ENCODE data around the gene PRICKLE4.

The PRICKLE4 gene

DNA sequence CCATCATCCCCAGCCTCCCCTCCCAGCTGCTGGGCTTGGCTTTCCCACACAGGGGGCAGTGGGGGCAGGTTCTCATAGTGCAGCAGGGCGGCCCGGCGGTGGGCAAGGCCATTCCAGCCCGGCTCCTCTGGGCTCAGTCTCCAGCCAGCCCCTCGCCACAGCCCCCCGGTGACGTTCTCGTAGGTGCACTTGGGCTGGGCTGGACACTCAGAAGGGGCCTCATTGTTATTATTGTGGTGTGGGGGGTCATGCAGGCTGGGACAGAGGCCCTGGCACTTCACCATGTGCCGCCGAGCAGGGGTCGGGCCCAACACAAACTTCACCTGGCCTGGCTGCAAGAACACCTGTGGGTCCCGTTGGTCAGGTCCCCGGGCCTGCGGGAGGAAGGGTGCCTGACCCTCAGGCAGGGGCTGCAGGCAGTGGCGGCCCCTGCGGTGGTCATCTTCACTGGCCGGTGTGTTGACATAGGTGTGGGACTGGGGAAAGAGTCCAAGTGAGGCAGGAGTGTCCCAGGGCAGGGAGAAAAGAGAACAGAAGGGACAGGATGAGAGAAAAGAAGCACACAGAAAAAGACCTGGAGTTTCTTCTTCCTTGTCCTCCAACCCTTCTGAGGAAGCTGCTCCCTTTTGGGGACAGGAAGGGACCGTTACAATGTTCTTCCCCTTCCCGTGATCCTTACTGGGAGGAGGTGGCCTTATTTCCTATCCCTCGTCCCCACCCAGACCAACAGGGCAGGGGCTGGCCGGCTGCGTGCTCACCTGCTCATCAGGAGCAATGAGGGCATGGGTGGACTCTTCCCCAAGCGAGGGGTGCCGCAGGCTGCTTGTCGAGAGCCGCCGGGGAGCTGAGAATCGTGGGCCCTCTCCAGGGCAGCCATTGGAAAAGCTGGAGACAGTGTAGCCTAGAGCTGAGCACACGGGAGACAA lies 9.3 kb upstream of the PRICKLE4 start:
- DNase-seq (ENCODE audit: low read depth): no peak

DNA sequence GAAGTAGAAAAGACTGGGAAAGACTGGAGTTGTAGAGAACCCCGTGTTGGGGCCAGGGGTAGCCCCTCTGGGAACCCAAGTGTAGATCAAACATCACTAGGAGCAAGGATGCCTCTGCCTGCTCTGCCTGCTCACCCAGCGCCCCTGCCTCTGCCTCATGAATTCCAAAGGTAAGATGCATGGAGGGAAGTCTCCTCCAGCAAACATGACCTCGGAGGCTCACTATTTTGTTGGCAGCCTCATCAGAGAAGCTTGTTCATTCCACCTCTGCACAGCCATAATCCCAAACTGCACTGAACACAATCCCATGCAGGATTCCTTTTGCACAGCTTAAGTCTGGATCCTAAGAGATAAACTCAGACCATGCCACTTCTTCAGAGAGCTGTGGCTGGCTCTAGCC lies 5.7 kb upstream of the PRICKLE4 start:
- no peak for DNase-seq (ENCODE audit: low read depth)

DNA sequence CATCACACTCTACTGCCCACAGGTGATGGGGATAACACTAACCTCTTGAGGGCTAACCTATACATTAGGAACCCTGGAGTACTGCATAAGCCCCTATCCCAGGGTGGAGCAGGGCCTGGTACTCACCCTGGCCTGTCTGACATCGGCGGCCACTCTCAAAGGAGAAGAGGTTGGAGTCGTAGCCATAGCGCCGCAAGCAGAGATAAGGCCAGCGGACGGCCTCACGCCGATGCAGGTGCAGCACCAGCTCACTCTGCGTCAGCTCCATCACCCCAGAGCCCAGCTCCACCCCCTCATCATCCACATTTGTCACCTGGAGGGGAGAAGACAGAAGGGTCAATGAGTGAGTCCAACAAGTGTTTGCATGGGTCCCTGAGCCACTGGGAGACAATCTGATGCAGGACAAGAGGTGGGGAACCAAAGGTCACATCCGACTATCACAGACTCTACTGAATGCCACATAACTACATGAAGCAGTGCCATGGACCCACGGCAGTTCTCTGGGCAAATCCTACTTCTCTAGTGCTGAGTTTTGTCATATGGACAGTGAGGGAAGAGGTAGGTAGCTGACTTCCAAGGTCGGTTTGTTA lies 5.2 kb upstream of the PRICKLE4 start:
- no peak for DNase-seq (ENCODE audit: low read depth)

DNA sequence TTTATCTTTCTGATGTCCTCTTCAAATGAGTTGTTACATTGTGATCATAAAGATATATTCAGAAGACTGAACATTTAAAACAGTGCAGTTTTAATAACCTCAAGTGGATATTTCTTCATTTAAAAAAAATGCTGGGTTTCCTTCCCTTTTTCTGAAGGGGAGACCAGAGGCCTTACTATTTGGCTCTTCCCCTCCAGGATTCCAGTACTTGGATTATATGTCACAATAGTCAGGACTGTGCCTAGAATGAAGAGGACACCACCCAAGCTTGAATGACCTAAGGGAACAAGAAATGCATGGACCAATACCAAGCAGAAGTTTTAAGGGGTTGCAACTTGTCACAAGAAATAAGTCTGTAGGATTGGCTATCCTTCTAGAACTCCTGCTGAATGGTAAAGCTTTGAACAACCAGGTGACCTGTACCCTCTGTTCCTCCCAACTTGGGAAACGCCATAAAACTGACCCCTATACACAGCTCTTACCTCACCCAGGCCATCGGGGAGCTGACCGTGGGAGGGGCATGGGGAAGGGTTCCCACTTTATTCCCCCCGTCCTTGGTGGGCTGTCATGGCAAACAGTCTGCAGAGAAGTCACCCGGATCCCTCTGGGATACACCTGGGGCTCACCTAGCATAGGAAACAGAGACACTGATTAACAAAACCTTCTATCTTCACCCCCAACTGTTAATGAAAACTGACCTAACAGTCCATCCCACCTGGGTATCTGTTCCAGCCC lies 2.9 kb upstream of the PRICKLE4 start:
- DNase-seq (ENCODE audit: low read depth): no peak

DNA sequence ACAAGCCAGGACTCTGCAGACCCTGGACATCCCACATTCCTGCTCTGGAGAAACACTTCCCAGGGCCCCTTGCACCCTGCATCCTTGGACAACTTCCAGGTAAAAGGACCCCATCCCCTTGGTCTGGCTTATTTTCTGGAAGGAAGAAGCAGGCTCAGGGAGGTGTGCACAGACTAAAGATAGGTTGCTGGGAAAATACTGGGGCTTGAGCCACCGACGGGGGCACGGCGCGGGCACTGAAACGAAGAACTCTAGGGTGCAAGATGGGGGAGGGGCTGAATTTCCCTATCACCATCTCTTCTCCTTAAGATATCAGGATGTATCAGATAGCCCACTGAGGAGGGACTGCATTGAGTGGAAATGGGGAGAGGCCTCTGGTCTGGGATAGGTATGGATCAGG lies 1.7 kb upstream of the PRICKLE4 start:
- no peak for DNase-seq (ENCODE audit: low read depth)

DNA sequence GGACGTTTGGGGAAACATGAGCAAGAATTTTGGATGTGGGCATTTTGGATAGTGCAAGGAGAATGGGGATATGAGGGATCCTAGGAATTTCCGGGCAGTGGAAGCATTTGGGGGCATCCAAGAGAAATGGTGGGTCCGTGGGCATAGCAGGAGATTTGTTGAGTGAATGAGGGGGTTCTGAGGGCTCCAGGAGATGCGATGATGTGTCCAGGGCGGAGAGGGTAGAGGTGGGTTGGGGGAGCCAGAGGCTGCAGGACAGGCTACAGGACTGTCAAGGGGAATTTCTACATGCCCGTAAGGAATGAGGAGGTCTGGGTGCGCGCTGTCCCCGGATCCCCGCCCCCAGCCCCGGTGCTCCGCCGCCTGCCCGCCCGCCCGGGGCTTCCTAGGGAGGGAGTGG lies 1.2 kb upstream of the PRICKLE4 start:
- DNase-seq (ENCODE audit: low read depth): no peak

DNA sequence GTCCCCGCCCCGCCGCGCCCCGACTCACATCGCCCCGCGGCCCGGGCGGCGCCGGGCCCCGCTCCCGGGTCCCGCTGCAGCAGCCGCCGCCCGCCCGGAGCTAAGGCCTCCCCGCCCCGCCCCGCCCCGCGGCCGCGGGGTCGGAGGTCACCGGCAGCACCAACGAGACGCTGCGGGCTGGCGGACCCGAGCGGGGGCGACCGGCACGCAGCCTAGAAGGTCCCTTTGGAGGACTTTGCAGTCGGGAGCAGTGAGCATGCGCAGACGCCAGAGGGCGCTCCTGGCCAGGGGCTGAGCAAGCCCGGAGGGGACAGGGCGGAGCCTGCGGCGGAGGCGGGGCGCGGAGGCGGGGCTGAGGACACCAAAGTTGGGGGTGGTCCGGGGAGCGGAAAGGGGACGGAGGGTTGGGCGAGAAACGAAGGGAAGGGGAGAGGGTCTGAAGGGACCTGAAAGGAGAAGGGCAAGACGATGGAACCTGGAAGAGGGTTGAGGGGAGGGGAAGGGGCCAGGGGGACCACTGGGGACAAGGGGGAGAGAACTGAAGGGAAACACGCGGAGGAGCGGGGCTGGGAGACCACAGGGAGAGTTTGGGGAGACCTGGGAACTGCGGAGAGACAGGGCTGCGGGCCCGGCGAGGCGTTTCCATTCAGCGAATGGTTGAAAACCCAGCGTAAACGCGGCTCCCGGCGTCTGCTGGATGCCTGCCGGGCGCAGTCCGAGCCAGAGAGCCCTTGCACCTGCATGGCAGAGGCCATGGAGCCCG lies 613 bp upstream of the PRICKLE4 start, which contains the start of gene FRS3:
TSS of gene FRS3 (minus strand) at position 113 of the 763 bp plus-strand sequence. CDS start 2,913 bp downstream, outside the sequence.
- DNase-seq (ENCODE audit: low read depth): peak; percentile 92

DNA sequence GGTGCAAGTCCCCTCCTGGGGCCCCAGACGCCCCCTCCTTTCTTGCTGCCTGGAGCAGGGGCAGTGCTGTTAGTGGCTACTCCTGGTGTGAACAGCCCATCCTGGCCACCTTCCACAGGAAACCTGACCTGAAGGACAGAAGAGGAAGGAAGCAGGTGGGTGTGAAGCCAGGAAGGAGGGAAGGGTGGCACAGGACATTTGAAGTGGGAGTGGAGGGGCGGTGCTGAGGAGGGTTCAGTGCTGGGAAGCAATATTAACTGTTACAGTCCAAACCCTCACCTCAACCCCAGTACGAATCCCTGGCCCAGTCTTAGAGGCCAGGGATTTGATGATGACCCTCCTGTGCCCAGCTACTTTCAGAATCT lies 766 bp downstream of the PRICKLE4 start:
- no peak for DNase-seq (ENCODE audit: low read depth)

DNA sequence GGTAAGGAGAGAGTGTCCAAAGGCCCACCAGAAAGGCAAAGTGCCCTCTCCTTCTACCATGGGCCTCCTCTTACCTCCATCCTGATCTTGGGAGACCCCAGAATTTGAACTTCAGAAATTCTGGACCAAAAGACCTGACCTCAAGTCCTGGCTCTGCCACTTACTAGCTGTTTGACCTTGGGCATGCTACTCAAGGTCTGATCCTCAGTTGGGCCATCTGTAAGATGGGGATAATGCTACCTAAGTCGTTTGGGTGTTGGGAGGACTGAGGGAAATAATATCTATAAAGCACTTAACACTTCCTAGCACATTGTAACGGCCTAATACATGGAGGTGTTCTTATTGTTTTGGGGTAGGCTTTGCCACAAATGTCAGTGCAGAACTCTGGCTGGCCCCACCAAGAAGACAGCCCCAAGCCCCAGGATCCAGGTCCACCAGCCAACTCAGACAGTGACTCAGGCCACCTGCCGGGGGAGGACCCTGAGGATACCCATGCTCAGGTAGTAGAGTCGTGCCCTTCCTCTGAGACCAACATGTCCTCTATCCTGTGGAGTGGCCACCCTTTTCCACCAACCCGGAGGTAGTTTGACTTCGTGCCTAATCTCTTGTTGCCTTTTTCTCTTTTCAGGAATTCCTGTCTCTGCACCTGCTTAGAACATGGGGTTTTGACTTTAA lies 2.7 kb downstream of the PRICKLE4 start:
- no peak for DNase-seq (ENCODE audit: low read depth)

DNA sequence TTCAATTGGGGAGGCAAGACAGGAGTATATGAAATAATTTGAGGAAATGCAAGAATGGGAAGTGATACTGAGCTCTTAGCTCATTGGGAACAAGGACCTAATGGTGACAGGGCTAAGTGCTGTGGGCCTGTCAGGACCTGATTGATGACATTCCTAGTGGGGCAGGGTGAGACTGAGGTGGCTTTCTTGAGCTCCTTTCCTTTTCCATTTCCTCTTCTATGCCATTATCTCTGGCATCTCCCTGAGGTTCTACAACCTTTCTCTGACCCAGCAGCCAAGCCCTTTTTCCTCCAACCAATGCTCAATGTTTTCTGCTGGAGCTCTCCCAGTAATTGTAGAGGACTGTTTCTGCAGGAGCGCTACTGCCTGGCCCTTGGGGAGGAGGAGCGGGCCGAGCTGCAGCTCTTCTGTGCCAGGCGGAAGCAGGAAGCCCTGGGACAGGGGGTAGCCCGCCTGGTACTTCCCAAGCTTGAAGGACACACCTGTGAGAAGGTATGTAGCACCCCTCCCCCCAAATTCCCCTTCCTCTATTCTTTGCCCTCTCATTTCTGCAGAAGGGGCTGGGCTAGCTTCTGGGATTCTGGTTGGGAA lies 4.1 kb downstream of the PRICKLE4 start:
- no peak for DNase-seq (ENCODE audit: low read depth)

DNA sequence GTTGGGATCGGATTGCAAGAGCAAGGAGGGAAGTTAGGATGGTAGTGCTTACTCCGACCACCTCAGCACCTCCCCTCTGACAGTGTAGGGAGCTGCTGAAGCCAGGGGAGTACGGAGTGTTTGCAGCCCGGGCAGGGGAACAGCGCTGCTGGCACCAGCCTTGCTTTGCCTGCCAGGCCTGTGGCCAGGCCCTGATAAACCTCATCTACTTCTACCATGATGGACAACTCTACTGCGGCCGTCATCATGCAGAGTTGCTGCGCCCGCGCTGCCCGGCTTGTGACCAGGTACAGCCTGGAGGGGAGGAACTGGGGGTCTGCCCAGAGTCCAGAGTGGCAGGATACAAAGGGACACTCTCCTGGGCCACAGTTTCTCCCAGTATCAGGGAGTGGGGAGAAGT lies 4.7 kb downstream of the PRICKLE4 start:
- no peak for DNase-seq (ENCODE audit: low read depth)

DNA sequence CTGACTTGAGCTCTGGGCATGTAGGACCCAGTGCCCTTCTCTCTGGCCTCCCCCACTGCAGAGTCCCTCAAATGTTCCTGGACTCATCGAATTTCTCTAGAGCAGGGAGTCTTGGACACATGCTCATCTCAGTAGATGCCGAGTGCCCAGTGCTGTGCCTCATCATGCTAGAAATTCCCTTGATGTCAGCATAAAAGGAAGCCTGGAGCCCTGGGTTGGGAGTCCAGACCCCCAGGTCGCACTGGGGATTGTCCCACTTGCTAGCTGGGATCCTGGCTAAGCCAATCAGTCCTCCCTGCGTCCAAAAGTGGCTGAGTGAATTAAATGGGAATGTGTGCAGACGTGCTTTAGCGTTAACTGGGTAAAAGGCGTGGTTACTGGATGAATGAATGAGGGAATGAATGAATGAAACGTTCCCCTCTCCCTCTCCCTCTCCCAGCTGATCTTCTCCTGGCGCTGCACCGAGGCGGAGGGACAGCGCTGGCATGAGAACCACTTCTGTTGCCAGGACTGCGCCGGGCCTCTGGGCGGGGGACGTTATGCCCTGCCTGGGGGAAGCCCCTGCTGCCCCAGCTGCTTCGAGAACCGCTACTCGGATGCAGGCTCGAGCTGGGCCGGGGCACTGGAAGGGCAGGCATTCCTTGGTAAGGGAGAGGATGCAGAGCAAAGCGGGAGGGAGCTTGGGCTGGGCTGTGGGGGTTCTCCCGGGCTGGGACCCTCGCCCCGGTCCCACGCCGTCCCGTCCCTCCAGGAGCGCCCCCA lies 5.3 kb downstream of the PRICKLE4 start:
- no peak for DNase-seq (ENCODE audit: low read depth)

DNA sequence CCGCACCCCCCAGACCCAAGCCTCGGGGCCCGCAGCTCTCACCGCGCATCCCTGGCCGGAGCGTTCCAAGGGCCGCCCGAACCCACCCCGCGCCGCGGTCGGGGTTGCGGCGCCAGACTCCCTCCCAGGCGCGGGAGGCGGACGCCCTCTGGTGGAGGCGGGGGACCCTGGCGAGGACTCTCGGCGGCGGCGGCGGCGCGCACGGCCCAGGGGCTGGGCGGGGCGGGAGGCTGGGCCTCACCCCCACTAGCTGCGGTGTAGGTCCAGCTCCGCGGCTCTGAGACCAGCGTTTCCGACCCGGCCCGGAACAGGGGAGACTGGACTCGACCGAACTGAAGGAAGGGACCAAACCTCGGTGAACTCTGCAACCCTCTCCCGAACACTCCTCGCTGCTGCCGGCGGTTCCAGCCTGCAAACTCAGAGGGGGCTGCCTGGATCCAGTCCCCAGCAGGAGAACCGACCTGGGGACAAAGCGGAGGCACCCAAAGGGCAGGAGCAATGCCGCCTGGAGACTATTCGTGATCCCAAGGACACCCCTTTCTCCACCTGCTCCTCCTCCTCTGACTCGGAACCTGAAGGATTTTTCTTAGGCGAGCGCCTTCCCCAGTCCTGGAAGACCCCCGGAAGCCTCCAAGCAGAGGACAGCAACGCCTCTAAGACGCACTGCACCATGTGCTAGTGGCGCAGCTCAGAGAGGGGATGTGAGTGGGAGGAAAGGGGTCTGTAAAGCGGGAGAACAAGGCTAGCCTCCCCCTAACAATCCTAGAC lies 6.1 kb downstream of the PRICKLE4 start:
- DNase-seq (ENCODE audit: low read depth): peak; percentile 38

DNA sequence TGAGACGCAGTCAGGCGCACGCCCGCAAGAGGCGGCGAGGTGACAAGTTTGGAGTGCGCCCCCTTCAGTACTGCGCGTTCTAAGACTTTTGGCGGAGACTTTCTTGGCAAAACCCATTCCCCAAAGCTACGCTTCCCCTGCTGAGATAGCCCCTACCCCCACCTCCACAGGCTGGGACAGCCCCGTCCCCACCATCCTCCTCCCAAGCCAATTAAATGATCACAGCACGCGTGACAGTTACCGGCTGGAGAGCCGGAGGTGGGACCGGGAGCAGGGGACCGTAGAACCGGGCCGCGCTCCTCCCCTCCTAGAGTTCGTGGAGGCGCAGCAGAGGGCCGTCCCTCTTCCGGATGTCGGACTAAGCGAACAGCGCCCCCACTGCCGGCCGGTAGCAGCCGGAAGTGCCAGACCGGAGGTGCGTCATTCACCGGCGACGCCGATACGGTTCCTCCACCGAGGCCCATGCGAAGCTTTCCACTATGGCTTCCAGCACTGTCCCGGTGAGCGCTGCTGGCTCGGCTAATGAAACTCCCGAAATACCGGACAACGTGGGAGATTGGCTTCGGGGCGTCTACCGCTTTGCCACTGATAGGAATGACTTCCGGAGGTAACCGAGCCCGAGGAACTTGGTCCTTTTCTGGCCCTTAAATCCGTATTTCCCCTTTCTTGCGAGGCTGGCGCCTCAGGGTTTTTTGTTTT lies 6.8 kb downstream of the PRICKLE4 start, which contains the start of gene TOMM6:
TSS of gene TOMM6 (plus strand) at position 476 of the 699 bp plus-strand sequence. CDS start at position 480, 4 bp downstream.
- DNase-seq (ENCODE audit: low read depth): peak; percentile 89

DNA sequence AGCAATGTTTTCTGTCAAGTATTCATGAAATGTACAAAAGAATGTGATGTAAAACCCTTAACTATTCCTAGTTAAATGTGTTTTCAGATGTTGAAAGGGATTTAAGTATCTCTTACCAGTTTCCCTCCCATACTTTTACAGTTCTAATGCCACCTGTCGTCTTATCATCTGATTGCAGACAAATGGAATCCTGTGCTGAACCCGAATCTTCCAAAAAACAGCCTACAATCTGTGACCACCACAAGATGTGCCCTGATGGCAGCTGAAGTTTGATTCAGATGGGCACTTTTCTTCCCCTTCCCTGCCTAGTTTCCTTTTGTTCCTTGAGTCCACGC lies 8.8 kb downstream of the PRICKLE4 start:
- DNase-seq (ENCODE audit: low read depth): no peak

DNA sequence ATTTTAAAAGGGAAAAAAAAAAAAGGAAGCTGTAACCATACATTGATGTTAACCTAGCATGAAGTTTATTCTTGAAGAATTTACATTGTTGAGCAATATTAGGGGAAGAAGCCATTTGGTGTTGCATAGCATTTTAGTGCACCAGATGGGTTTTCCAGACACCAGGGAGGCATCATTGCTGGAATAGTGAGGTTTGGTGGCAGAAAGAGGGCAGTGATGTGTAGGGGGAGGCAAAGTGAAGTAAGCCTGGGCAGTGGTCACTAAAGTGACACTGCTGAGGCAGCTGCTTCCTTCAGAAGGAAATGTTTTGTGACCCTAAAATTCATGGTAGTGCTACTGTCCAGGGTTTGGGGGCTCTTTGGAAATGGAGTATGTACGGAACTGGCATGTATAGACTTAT lies 9.5 kb downstream of the PRICKLE4 start:
- no peak for DNase-seq (ENCODE audit: low read depth)

DNA sequence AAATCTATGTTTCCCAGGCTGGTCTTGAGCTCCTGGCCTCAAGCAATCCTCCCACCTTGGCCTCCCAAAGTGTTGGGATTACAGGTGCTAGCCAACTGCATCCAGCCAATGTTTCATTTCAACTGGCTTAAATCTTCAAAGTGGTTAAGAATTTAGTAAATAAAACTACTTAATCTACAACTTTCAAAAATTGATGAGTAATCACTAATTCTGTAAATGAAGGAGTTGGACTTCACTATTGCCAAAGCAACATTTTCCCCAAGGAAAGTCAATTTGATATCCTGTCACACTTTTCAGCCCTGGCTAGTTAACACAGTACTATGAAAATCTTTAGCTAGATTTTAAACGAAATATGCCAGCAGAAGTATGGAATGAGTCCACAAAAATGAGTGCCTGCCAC lies 10.7 kb downstream of the PRICKLE4 start:
- DNase-seq (ENCODE audit: low read depth): no peak

DNA sequence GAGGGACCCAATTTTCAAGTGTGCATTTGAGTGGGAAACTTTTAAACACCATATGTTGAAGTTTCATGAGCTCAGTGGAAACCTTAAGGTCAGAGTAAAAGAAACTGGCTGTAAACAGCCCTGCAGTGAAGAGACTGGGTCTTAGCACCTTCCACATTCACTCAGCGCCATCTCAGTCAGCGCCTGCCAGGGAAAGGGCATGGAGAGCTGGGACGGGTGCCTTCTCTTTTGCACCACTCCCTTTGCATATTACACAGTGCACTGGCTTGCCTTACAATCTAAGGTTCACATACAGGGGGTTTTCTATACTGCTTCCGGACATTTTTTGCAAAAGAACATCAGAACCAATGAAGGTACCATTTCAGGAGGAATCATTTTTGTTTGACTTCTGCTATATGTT lies 11.4 kb downstream of the PRICKLE4 start:
- DNase-seq (ENCODE audit: low read depth): no peak

DNA sequence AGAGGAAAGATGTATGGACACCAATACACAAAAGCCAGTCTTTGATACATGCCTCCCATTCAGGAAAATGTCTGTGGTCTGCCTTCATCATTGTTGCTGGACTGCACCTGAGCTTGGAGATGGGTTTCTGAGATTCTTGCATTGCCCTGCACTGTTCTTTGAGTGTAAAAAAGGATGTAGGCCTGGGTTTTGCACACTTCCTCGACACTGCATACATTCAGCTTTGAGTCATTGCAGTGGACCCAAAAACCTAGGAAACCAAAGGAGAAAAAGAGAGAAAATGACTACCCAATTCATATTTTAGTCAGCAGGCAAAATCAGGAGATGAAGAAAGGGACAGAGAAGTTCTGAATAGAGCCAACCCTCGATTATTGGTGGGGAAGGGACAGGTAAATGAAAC lies 15.9 kb downstream of the PRICKLE4 start:
- no peak for DNase-seq (ENCODE audit: low read depth)
